H1 (cell line): ENCODE measurements around the gene ASCC3. TPM values are rescaled to one million over a fixed set of nuclear protein-coding genes. Genes with fewer than 3 reads are reported as not detected.

Experiments used
- FOSL1 ChIP-seq: IDR thresholded peaks from 2 replicates; pipeline ENCODE4 v1.6.1; 2011; ENCODE audit warnings: mild to moderate bottlenecking, low read depth, low read length, moderate library complexity; ENCODE audit not compliant: insufficient read depth
- HDAC2 ChIP-seq, 2 experiments: fragments of 300-600 bp in 1 of 2; sonication (generic) in 1 of 2; IDR thresholded peaks; 2 replicates each; pipeline ENCODE4 v1.6.1; 2011 to 2012; ENCODE audit warnings: low read depth in 2 of 2, low read length in 2 of 2, mild to moderate bottlenecking in 2 of 2, moderate library complexity in 2 of 2, borderline replicate concordance in 1 of 2, inconsistent platforms in 1 of 2
- JUN ChIP-seq: IDR thresholded peaks from 2 replicates; pipeline ENCODE4 v1.6.1; 2011; ENCODE audit warnings: low read depth, mild to moderate bottlenecking, improper control_type of control experiment, low read length
- KDM5A ChIP-seq: fragments of 200-600 bp; IDR thresholded peaks from 2 replicates; pipeline ENCODE4 v1.7.1; 2012; ENCODE audit warnings: mild to moderate bottlenecking, low read length, inconsistent platforms, mixed read lengths
- MAX ChIP-seq: IDR thresholded peaks from 2 replicates; pipeline ENCODE4 v1.6.1; 2012; ENCODE audit warnings: inconsistent platforms
- RBBP5 ChIP-seq: IDR thresholded peaks from 2 replicates; pipeline ENCODE4 v1.7.1; 2012; ENCODE audit warnings: low read depth, mild to moderate bottlenecking, inconsistent platforms, low read length, moderate library complexity, borderline replicate concordance
- TAF1 ChIP-seq: IDR thresholded peaks from 2 replicates; pipeline ENCODE4 v1.6.1; 2011; ENCODE audit warnings: mild to moderate bottlenecking, low read depth, low read length
- TEAD4 ChIP-seq: IDR thresholded peaks from 2 replicates; pipeline ENCODE4 v1.6.1; 2012; ENCODE audit warnings: low read depth, low read length, inconsistent platforms, mixed read lengths
- ZNF274 ChIP-seq: IDR thresholded peaks from 2 replicates; pipeline ENCODE4 v1.7.0; 2012; ENCODE audit warnings: low read length, borderline replicate concordance; ENCODE audit errors: extremely low read depth
- polyA plus RNA-seq, 7 experiments: library from polyadenylated mRNA; depleted of rRNA in 3 of 7; stranded (reverse) in 5 of 7; unstranded in 2 of 7; fragments of >200 nt in 5 of 7; fragments of 200-250 nt in 2 of 7; gene quantifications; 1 replicate in 5 of 7; 2 replicates in 1 of 7; 4 replicates in 1 of 7; pipeline versions ENCODE4 v1.2.1 to v1.2.3, GENCODE V29; 2011 to 2013; ENCODE audit warnings: missing spikeins in 2 of 7, mixed read lengths in 2 of 7
- total RNA-seq: library from RNA; stranded (reverse); fragmentation: NEBNext Ultra II Directional; extraction: Animal tissue kit (Norgen Biotek cat#: 25700); gene quantifications from 2 replicates; pipeline ENCODE4 v1.2.1, GENCODE V29; 2021
- TF ChIP-seq, protein P1 (sequence below): fragments of 300-600 bp; sonication (generic); IDR thresholded peaks from 2 replicates; pipeline ENCODE4 v1.7.1; 2012; ENCODE audit warnings: low read length, moderate library complexity, mild to moderate bottlenecking, inconsistent platforms; ENCODE audit not compliant: insufficient replicate concordance

Gene ASCC3
- total and polyA plus RNA-seq, 2 of the 8 experiments (the other 6 are each of a cell fraction or from before 2014, with no cell fraction given): 37.5 to 77.8 TPM

GRCh38 chr6:100512203-100512862 lies 368.8 kb downstream of the ASCC3 start (continued):
- TF ChIP-seq, protein P1, sequence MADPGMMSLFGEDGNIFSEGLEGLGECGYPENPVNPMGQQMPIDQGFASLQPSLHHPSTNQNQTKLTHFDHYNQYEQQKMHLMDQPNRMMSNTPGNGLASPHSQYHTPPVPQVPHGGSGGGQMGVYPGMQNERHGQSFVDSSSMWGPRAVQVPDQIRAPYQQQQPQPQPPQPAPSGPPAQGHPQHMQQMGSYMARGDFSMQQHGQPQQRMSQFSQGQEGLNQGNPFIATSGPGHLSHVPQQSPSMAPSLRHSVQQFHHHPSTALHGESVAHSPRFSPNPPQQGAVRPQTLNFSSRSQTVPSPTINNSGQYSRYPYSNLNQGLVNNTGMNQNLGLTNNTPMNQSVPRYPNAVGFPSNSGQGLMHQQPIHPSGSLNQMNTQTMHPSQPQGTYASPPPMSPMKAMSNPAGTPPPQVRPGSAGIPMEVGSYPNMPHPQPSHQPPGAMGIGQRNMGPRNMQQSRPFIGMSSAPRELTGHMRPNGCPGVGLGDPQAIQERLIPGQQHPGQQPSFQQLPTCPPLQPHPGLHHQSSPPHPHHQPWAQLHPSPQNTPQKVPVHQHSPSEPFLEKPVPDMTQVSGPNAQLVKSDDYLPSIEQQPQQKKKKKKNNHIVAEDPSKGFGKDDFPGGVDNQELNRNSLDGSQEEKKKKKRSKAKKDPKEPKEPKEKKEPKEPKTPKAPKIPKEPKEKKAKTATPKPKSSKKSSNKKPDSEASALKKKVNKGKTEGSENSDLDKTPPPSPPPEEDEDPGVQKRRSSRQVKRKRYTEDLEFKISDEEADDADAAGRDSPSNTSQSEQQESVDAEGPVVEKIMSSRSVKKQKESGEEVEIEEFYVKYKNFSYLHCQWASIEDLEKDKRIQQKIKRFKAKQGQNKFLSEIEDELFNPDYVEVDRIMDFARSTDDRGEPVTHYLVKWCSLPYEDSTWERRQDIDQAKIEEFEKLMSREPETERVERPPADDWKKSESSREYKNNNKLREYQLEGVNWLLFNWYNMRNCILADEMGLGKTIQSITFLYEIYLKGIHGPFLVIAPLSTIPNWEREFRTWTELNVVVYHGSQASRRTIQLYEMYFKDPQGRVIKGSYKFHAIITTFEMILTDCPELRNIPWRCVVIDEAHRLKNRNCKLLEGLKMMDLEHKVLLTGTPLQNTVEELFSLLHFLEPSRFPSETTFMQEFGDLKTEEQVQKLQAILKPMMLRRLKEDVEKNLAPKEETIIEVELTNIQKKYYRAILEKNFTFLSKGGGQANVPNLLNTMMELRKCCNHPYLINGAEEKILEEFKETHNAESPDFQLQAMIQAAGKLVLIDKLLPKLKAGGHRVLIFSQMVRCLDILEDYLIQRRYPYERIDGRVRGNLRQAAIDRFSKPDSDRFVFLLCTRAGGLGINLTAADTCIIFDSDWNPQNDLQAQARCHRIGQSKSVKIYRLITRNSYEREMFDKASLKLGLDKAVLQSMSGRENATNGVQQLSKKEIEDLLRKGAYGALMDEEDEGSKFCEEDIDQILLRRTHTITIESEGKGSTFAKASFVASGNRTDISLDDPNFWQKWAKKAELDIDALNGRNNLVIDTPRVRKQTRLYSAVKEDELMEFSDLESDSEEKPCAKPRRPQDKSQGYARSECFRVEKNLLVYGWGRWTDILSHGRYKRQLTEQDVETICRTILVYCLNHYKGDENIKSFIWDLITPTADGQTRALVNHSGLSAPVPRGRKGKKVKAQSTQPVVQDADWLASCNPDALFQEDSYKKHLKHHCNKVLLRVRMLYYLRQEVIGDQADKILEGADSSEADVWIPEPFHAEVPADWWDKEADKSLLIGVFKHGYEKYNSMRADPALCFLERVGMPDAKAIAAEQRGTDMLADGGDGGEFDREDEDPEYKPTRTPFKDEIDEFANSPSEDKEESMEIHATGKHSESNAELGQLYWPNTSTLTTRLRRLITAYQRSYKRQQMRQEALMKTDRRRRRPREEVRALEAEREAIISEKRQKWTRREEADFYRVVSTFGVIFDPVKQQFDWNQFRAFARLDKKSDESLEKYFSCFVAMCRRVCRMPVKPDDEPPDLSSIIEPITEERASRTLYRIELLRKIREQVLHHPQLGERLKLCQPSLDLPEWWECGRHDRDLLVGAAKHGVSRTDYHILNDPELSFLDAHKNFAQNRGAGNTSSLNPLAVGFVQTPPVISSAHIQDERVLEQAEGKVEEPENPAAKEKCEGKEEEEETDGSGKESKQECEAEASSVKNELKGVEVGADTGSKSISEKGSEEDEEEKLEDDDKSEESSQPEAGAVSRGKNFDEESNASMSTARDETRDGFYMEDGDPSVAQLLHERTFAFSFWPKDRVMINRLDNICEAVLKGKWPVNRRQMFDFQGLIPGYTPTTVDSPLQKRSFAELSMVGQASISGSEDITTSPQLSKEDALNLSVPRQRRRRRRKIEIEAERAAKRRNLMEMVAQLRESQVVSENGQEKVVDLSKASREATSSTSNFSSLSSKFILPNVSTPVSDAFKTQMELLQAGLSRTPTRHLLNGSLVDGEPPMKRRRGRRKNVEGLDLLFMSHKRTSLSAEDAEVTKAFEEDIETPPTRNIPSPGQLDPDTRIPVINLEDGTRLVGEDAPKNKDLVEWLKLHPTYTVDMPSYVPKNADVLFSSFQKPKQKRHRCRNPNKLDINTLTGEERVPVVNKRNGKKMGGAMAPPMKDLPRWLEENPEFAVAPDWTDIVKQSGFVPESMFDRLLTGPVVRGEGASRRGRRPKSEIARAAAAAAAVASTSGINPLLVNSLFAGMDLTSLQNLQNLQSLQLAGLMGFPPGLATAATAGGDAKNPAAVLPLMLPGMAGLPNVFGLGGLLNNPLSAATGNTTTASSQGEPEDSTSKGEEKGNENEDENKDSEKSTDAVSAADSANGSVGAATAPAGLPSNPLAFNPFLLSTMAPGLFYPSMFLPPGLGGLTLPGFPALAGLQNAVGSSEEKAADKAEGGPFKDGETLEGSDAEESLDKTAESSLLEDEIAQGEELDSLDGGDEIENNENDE: no peak
- no peak for TF ChIP-seq JUN
- no peak for TF ChIP-seq TAF1
- TF ChIP-seq MAX: no peak
- no peak for TF ChIP-seq FOSL1
- TF ChIP-seq HDAC2 (IDR thresholded peaks at IDR 0.05; ENCODE audit: borderline replicate concordance in 1 of 2, low read depth in 2 of 2, low read length in 2 of 2): no peak
- no peak for TF ChIP-seq ZNF274
- no peak for TF ChIP-seq TEAD4
- TF ChIP-seq KDM5A: no peak
- TF ChIP-seq RBBP5: no peak
